Measurements from ENCODE around the gene OR10A2.

Gene OR10A2

GRCh38 chr11:6888830-6889229 is 26.0 kb downstream of the OR10A2 start:
- Histone ChIP-seq H3K4me3 (replicated peaks; ENCODE audit: low read depth, low read length) (no peak overlapping the region), H3K27me3 (replicated peaks; ENCODE audit: control insufficient read depth, insufficient read depth, low read length) (no peaks in the 10 kb centered on the region; the same call in 1 of the 2 replicates), H3K36me3 (ENCODE audit: control insufficient read depth, insufficient read depth, low read length) (no peaks in the 10 kb centered on the region)
- TF ChIP-seq CTCF (IDR thresholded peaks at IDR 0.05; ENCODE audit: insufficient read depth, low read length, poor library complexity, severe bottlenecking), result no peak
- no peak for DNase-seq (ENCODE audit: extremely low read depth, insufficient read length)

GRCh38 chr11:6889835-6890234 is 27.0 kb downstream of the OR10A2 start:
- H3K27me3 ChIP-seq (replicated peaks; ENCODE audit: control insufficient read depth, insufficient read depth, low read length), result no peaks in the 10 kb centered on the region; the same call in 1 of the 2 replicates
- no peak for TF ChIP-seq CTCF (IDR thresholded peaks at IDR 0.05; ENCODE audit: insufficient read depth, low read length, poor library complexity, severe bottlenecking)
- peak; percentile 10 for DNase-seq (ENCODE audit: extremely low read depth, insufficient read length)

GRCh38 chr11:6892400-6892799 is 29.5 kb downstream of the OR10A2 start, which contains the start of gene OR2D2:
Gene OR2D2, minus strand, starts transcription at chr11:6892500. Its CDS starts 0 bp downstream, at chr11:6892500.
- no peak for DNase-seq (ENCODE audit: extremely low read depth, insufficient read length)
- TF ChIP-seq CTCF (IDR thresholded peaks at IDR 0.05; ENCODE audit: insufficient read depth, low read length, poor library complexity, severe bottlenecking), result no peak
- no peaks in the 10 kb centered on the region for H3K36me3 ChIP-seq (ENCODE audit: control insufficient read depth, insufficient read depth, low read length)
- H3K4me3 ChIP-seq (replicated peaks; ENCODE audit: low read depth, low read length), result no peak within 1 kb of the TSS
- no peaks in the 10 kb centered on the region for H3K27me3 ChIP-seq (replicated peaks; ENCODE audit: control insufficient read depth, insufficient read depth, low read length)

More at GRCh38 chr11:6889835-6890234, 27.0 kb downstream of the OR10A2 start:
- H3K4me3 ChIP-seq (replicated peaks; ENCODE audit: low read depth, low read length), result no peak overlapping the region
- H3K36me3 ChIP-seq (ENCODE audit: control insufficient read depth, insufficient read depth, low read length), result no peaks in the 10 kb centered on the region

- no peak for TF ChIP-seq CTCF (IDR thresholded peaks at IDR 0.05; ENCODE audit: insufficient read depth, low read length, poor library complexity, severe bottlenecking)
These were observed 31.2 kb downstream of the OR10A2 start for GRCh38 chr11:6894097-6894496.

GRCh38 chr11:6895010-6895409 is 32.2 kb downstream of the OR10A2 start:
- no peaks in the 10 kb centered on the region for H3K27me3 ChIP-seq (replicated peaks; ENCODE audit: control insufficient read depth, insufficient read depth, low read length)
- H3K4me3 ChIP-seq (replicated peaks; ENCODE audit: low read depth, low read length), result no peak overlapping the region
- no peak for TF ChIP-seq CTCF (IDR thresholded peaks at IDR 0.05; ENCODE audit: insufficient read depth, low read length, poor library complexity, severe bottlenecking)
- H3K36me3 ChIP-seq (ENCODE audit: control insufficient read depth, insufficient read depth, low read length), result no peaks in the 10 kb centered on the region
- peak; percentile 58 for DNase-seq (ENCODE audit: extremely low read depth, insufficient read length)

More at GRCh38 chr11:6894097-6894496, 31.2 kb downstream of the OR10A2 start:
- DNase-seq (ENCODE audit: extremely low read depth, insufficient read length), result no peak
- H3K36me3 ChIP-seq (ENCODE audit: control insufficient read depth, insufficient read depth, low read length), result no peaks in the 10 kb centered on the region
- no peak overlapping the region for H3K4me3 ChIP-seq (replicated peaks; ENCODE audit: low read depth, low read length)
- no peaks in the 10 kb centered on the region for H3K27me3 ChIP-seq (replicated peaks; ENCODE audit: control insufficient read depth, insufficient read depth, low read length)

- no peak for TF ChIP-seq CTCF (IDR thresholded peaks at IDR 0.05; ENCODE audit: insufficient read depth, low read length, poor library complexity, severe bottlenecking)
- H3K36me3 ChIP-seq (ENCODE audit: control insufficient read depth, insufficient read depth, low read length), result no peaks in the 10 kb centered on the region
- DNase-seq (ENCODE audit: extremely low read depth, insufficient read length), result no peak
- no peaks in the 10 kb centered on the region for H3K27me3 ChIP-seq (replicated peaks; ENCODE audit: control insufficient read depth, insufficient read depth, low read length)
- H3K4me3 ChIP-seq (replicated peaks; ENCODE audit: low read depth, low read length), result no peak overlapping the region
These were observed 36.1 kb downstream of the OR10A2 start for GRCh38 chr11:6898911-6899310.

All from GM06990 (cell line).